CD14-positive monocyte (primary cell): ENCODE measurements around the gene DOCK10. TPM values are rescaled to one million over a fixed set of nuclear protein-coding genes. Genes with fewer than 3 reads are reported as not detected.

Experiments
- DNase-seq, 3 donors: peaks; one replicate each; pipeline ENCODE4 v3.0.0-alpha.2; 2011 to 2022
- H2AFZ ChIP-seq: 2 replicates; pipeline ENCODE4 v1.6.0; 2012; ENCODE audit warnings: mild to moderate bottlenecking, low read depth, low read length, inconsistent platforms; ENCODE audit not compliant: insufficient read depth, poor library complexity, severe bottlenecking
- H3K27ac ChIP-seq, 2 donors: 1 replicate in 1 of 2; 2 replicates in 1 of 2; pipeline ENCODE4 v1.5.1; 2012 to 2013; ENCODE audit warnings: low read length in 2 of 2, control low read depth in 1 of 2, inconsistent platforms in 1 of 2, low read depth in 1 of 2, mild to moderate bottlenecking in 1 of 2
- H3K27me3 ChIP-seq, 2 donors: one replicate each; pipeline versions ENCODE4 v1.6.0 to v1.6.1; 2011 to 2013; ENCODE audit warnings: low read length in 2 of 2; ENCODE audit not compliant: control insufficient read depth in 2 of 2, insufficient read depth in 2 of 2
- H3K36me3 ChIP-seq, 2 donors: replicated peaks in 1 of 2; 1 replicate in 1 of 2; 2 replicates in 1 of 2; pipeline versions ENCODE4 v1.5.1 to v1.6.1; 2012 to 2013; ENCODE audit warnings: low read length in 2 of 2, control low read depth in 1 of 2, inconsistent platforms in 1 of 2, mild to moderate bottlenecking in 1 of 2; ENCODE audit not compliant: insufficient read depth in 2 of 2, control insufficient read depth in 1 of 2
- H3K4me1 ChIP-seq, 2 donors: 1 replicate in 1 of 2; 2 replicates in 1 of 2; pipeline versions ENCODE4 v1.5.1 to v1.6.1; 2012 to 2013; ENCODE audit warnings: low read length in 2 of 2, control low read depth in 1 of 2, inconsistent platforms in 1 of 2, mild to moderate bottlenecking in 1 of 2, moderate library complexity in 1 of 2; ENCODE audit not compliant: insufficient read depth in 2 of 2, control insufficient read depth in 1 of 2
- H3K4me2 ChIP-seq: replicated peaks from 2 replicates; pipeline ENCODE3; 2012; ENCODE audit warnings: low read length, moderate library complexity, mild to moderate bottlenecking; ENCODE audit not compliant: poor library complexity, severe bottlenecking; ENCODE audit errors: extremely low read depth
- H3K4me3 ChIP-seq, 3 experiments: fragments of 200-600 bp in 1 of 3; sonication (generic) in 1 of 3; replicated peaks in 1 of 3; 1 replicate in 2 of 3; 2 replicates in 1 of 3; pipeline ENCODE4 v1.5.1; 2011 to 2013; ENCODE audit warnings: low read length in 3 of 3, mild to moderate bottlenecking in 3 of 3, control low read depth in 2 of 3, low read depth in 2 of 3, inconsistent platforms in 1 of 3, moderate library complexity in 1 of 3
- H3K79me2 ChIP-seq: 2 replicates; pipeline ENCODE4 v1.6.0; 2012; ENCODE audit warnings: mild to moderate bottlenecking, control low read depth, inconsistent platforms, low read length, moderate library complexity; ENCODE audit not compliant: insufficient read depth
- H3K9ac ChIP-seq: 2 replicates; pipeline ENCODE4 v1.6.0; 2017; ENCODE audit warnings: low read length, mild to moderate bottlenecking; ENCODE audit not compliant: insufficient read depth, poor library complexity, severe bottlenecking
- H3K9me3 ChIP-seq, 2 donors: replicated peaks in 1 of 2; 1 replicate in 1 of 2; 2 replicates in 1 of 2; pipeline versions ENCODE4 v1.5.1 to v1.6.1; 2012 to 2013; ENCODE audit warnings: low read length in 2 of 2, control low read depth in 1 of 2; ENCODE audit not compliant: control insufficient read depth in 1 of 2, insufficient read depth in 1 of 2
- H4K20me1 ChIP-seq: 2 replicates; pipeline ENCODE4 v1.6.0; 2012; ENCODE audit warnings: mild to moderate bottlenecking, low read length, control low read depth, moderate library complexity; ENCODE audit not compliant: insufficient read depth
- H3K27ac Mint-ChIP-seq, 7 donors: one replicate each; pipeline ENCODE4 v1.8.0; 2020; ENCODE audit warnings: mild to moderate bottlenecking in 7 of 7, mixed read lengths in 7 of 7, moderate library complexity in 6 of 7, inconsistent platforms in 2 of 7
- H3K27me3 Mint-ChIP-seq, 3 donors: one replicate each; pipeline ENCODE4 v1.8.0; 2021 to 2022; ENCODE audit warnings: low read depth in 3 of 3, mild to moderate bottlenecking in 3 of 3, mixed read lengths in 3 of 3, moderate library complexity in 3 of 3, inconsistent platforms in 1 of 3
- H3K36me3 Mint-ChIP-seq, 2 donors: one replicate each; pipeline ENCODE4 v1.8.0; 2020; ENCODE audit warnings: mixed read lengths in 2 of 2, inconsistent platforms in 1 of 2, mild to moderate bottlenecking in 1 of 2
- H3K4me1 Mint-ChIP-seq: one replicate; pipeline ENCODE4 v1.8.0; 2020; ENCODE audit warnings: mild to moderate bottlenecking, mixed read lengths
- H3K4me3 Mint-ChIP-seq, 2 donors: one replicate each; pipeline ENCODE4 v1.8.0; 2020; ENCODE audit warnings: mild to moderate bottlenecking in 2 of 2, mixed read lengths in 2 of 2, moderate library complexity in 1 of 2
- H3K9me3 Mint-ChIP-seq, 7 donors: one replicate each; pipeline ENCODE4 v1.8.0; 2020 to 2022; ENCODE audit warnings: mixed read lengths in 7 of 7, mild to moderate bottlenecking in 6 of 7, moderate library complexity in 6 of 7, inconsistent platforms in 2 of 7
- CTCF ChIP-seq: fragments of 200-600 bp; IDR thresholded peaks from one replicate; pipeline ENCODE4 v1.8.0; 2022; ENCODE audit warnings: antibody characterized with exemption, mild to moderate bottlenecking
- WGBS: methylation state at CpG from one replicate; pipeline ENCODE4 v1.1.5; 2013; ENCODE audit warnings: missing lambda C conversion rate; ENCODE audit not compliant: insufficient coverage; 5-methylcytosine and 5-hydroxymethylcytosine counted together
- intact Hi-C, 2 donors: fragments of 100-400 bp; cut with micrococcal nuclease; formaldehyde crosslinking; loops; one replicate each; pipeline versions ENCODE4 v1.15.0 to v1.15.1; 2023
- polyA plus RNA-seq, 3 donors: library from polyadenylated mRNA; depleted of rRNA in 1 of 3; unstranded in 2 of 3; stranded (reverse) in 1 of 3; fragments of 300-500 nt in 2 of 3; fragments of >200 nt in 1 of 3; fragmentation: Illumina TruSeq in 2 of 3; gene quantifications; 1 replicate in 2 of 3; 2 replicates in 1 of 3; pipeline ENCODE4 v1.2.3, GENCODE V29; 2012 to 2021

The DOCK10 gene
- polyA plus RNA-seq, 3 donors = 9.5 to 30.9 (median 16.5) TPM

GRCh38 chr2:224997802-224998201, 44.5 kb downstream of the DOCK10 start:
- WGBS = 97% methylated on average over 6 of the region's 8 CpGs
- H3K36me3 Mint-ChIP-seq = peaks cover 15 to 21% of the 10 kb centered on the region in 2 donors

GRCh38 chr2:224995419-224995818, 46.8 kb downstream of the DOCK10 start:
- H3K4me3 ChIP-seq = no peak overlapping the region
- H3K4me3 Mint-ChIP-seq = no peak overlapping the region
- peak overlapping the region in 1 of 2 donors; percentile 5 for H3K27ac ChIP-seq
- peaks cover 3 to 14% of the 10 kb centered on the region in 2 donors for H3K4me1 ChIP-seq
- intact Hi-C loops = no loop called here
- peaks cover 35% of the 10 kb centered on the region for H3K4me1 Mint-ChIP-seq
- no peaks in the 10 kb centered on the region for H3K27me3 ChIP-seq
- DNase-seq = no peak
- H3K9ac ChIP-seq = no peak overlapping the region
- peaks cover 0 to 7% of the 10 kb centered on the region in 2 donors for H3K36me3 ChIP-seq
- no peaks in the 10 kb centered on the region for H3K9me3 ChIP-seq
- H4K20me1 ChIP-seq = peaks cover 9% of the 10 kb centered on the region
- H3K36me3 Mint-ChIP-seq = peaks cover 25 to 29% of the 10 kb centered on the region in 2 donors
- no CpG with 5 or more reads among the region's 3 CpGs for WGBS
- H3K4me2 ChIP-seq = no peak overlapping the region
- H2AFZ ChIP-seq = no peak overlapping the region
- H3K79me2 ChIP-seq = peaks cover 88% of the 10 kb centered on the region
- H3K9me3 Mint-ChIP-seq = no peaks in the 10 kb centered on the region
- H3K27me3 Mint-ChIP-seq = peaks cover 0 to 2% (median 0%) of the 10 kb centered on the region in 3 donors
- H3K27ac Mint-ChIP-seq = peak overlapping the region in 2 of 7 donors; percentile 18 to 56
- no peak for TF ChIP-seq CTCF

More at GRCh38 chr2:224997802-224998201, 44.5 kb downstream of the DOCK10 start:
- intact Hi-C loops = no loop called here
- H3K4me2 ChIP-seq = no peak overlapping the region
- H3K79me2 ChIP-seq = peaks cover 90% of the 10 kb centered on the region
- no peak overlapping the region for H3K4me3 ChIP-seq
- no peak for DNase-seq
- peaks cover 9% of the 10 kb centered on the region for H4K20me1 ChIP-seq
- Mint-ChIP-seq H3K4me1 (peaks cover 37% of the 10 kb centered on the region), H3K9me3 (no peaks in the 10 kb centered on the region), H3K27me3 (peaks cover 0 to 2% (median 0%) of the 10 kb centered on the region in 3 donors), H3K27ac (peak overlapping the region in 1 of 7 donors; percentile 61), H3K4me3 (no peak overlapping the region)
- no peak overlapping the region for H2AFZ ChIP-seq
- no peaks in the 10 kb centered on the region for H3K36me3 ChIP-seq
- H3K27me3 ChIP-seq = no peaks in the 10 kb centered on the region
- H3K4me1 ChIP-seq = peaks cover 6 to 7% of the 10 kb centered on the region in 2 donors
- H3K27ac ChIP-seq = no peak overlapping the region
- no peaks in the 10 kb centered on the region for H3K9me3 ChIP-seq
- no peak overlapping the region for H3K9ac ChIP-seq
- TF ChIP-seq CTCF = no peak
